Heart right ventricle (tissue), 16 donors: Measurements from ENCODE around the gene IL22RA1. TPM values are rescaled to one million over a fixed set of nuclear protein-coding genes. Genes with fewer than 3 reads are reported as not detected.

Experiments used
- ATAC-seq, 8 donors: fragments of 200-7000 bp; cut with Tn5 transposase; one replicate each; pipeline ENCODE4 v1.9.1; 2020; ENCODE audit warnings: mild to moderate bottlenecking in 8 of 8, moderate library complexity in 8 of 8, moderate number of reproducible peaks in 1 of 8
- DNase-seq, 2 donors: peaks; one replicate each; pipeline ENCODE4 v3.0.0-alpha.2; 2020
- H3K27ac ChIP-seq, 10 donors: fragments of 200-600 bp; sonication (generic) in 2 of 10; one replicate each; pipeline versions ENCODE4 v1.5.0 to v1.8.0; 2020 to 2022; ENCODE audit warnings: mild to moderate bottlenecking in 3 of 10
- H3K27me3 ChIP-seq, 7 donors: fragments of 200-600 bp; one replicate each; pipeline ENCODE4 v1.8.0; 2021 to 2022; ENCODE audit warnings: mild to moderate bottlenecking in 2 of 7
- H3K36me3 ChIP-seq, 9 donors: fragments of 200-600 bp; sonication (generic) in 1 of 9; one replicate each; pipeline versions ENCODE4 v1.5.0 to v1.8.0; 2020 to 2022; ENCODE audit warnings: mild to moderate bottlenecking in 2 of 9
- H3K4me1 ChIP-seq, 9 donors: fragments of 200-600 bp; sonication (generic) in 1 of 9; one replicate each; pipeline versions ENCODE4 v1.5.0 to v1.8.0; 2020 to 2022; ENCODE audit warnings: mild to moderate bottlenecking in 4 of 9
- H3K4me3 ChIP-seq, 10 donors: fragments of 200-600 bp; sonication (generic) in 2 of 10; one replicate each; pipeline versions ENCODE4 v1.5.0 to v1.8.0; 2020 to 2022; ENCODE audit warnings: mild to moderate bottlenecking in 7 of 10, moderate library complexity in 2 of 10
- H3K9me3 ChIP-seq, 11 donors: fragments of 200-600 bp in 10 of 11; sonication (generic) in 2 of 11; one replicate each; pipeline versions ENCODE4 v1.5.0 to v1.8.0; 2013 to 2022; ENCODE audit warnings: mild to moderate bottlenecking in 2 of 11, control low read depth in 1 of 11, moderate library complexity in 1 of 11
- WGBS, 2 donors: extraction: QIAGEN DNeasy Blood & Tissue Kit; methylation state at CpG; one replicate each; pipeline ENCODE4 v1.1.7; 2013; ENCODE audit warnings: inconsistent platforms in 1 of 2; 5-methylcytosine and 5-hydroxymethylcytosine counted together
- intact Hi-C, 10 donors: fragments of 100-400 bp; cut with DNase I; formaldehyde crosslinking; loops; one replicate each; pipeline versions ENCODE4 v1.11.1 to v1.14.2; 2022
- polyA plus RNA-seq, 2 donors: library from polyadenylated mRNA; stranded (reverse); fragments of 200-250 nt; gene quantifications; one replicate each; pipeline ENCODE4 v1.2.3, GENCODE V29; 2013
- total RNA-seq, 10 donors: library from RNA; stranded (reverse); fragmentation: NEBNext Ultra II Directional in 3 of 10; extraction: Animal tissue kit (Norgen Biotek cat#: 25700) in 3 of 10; gene quantifications; one replicate each; pipeline versions ENCODE4 v1.2.1 to v1.2.4, GENCODE V29; 2021 to 2023
- TF ChIP-seq, protein P1 (sequence below), 9 donors: fragments of 200-600 bp; sonication (generic) in 2 of 9; IDR thresholded peaks; one replicate each; pipeline versions ENCODE4 v1.5.0 to v1.8.0; 2021 to 2022; ENCODE audit warnings: antibody characterized with exemption in 9 of 9, mild to moderate bottlenecking in 5 of 9, moderate library complexity in 1 of 9
- donor health status: Arrhythmogenic right ventricular cardiomyopathy.
- donor health status: ischemic (EF 13 %, LVEDD 7.1; RV severe dilation, severe dysfunction).
- donor health status: healthy with polysubstance abuse.
- donor health status: DM: no; HTN: yes; CAD: no.
- donor health status: DM: no; HTN: no; CAD: no.
- donor health status: ischemic (EF 25% LVEDD 6.9; RV normal size, moderate dysfunction).
- donor health status: ischemic (EF 25% LVEDD 5.7; RV mildly dilated, moderate dysfunction).
- donor health status: healthy.
- donor health status: DM: yes; HTN: yes; CAD: no.
- donor health status: Ischemic cardiomyopathy.
- donor health status: ischemic (EF 35%, LVEDD 5.7; RV mildly dilated, moderate dysfunction).
- donor health status: nonischemic (EF 11% LVEDD 7.7; RV severe dilation, severe dysfunction).
- donor health status: DM: yes; HTN: yes; CAD: no.
- donor health status: PGD.
- donor health status: ischemic (EF 29% LVEDD 5.4; RV normal size, mild dysfunction).
- donor health status: nonischemic (EF 23%, LVEDD 6.1; RV moderate dilation, normal function).

The IL22RA1 gene
- total and polyA plus RNA-seq, 12 donors, result 0.07 to 1.6 (median 0.29) TPM; not detected in 1

DNA sequence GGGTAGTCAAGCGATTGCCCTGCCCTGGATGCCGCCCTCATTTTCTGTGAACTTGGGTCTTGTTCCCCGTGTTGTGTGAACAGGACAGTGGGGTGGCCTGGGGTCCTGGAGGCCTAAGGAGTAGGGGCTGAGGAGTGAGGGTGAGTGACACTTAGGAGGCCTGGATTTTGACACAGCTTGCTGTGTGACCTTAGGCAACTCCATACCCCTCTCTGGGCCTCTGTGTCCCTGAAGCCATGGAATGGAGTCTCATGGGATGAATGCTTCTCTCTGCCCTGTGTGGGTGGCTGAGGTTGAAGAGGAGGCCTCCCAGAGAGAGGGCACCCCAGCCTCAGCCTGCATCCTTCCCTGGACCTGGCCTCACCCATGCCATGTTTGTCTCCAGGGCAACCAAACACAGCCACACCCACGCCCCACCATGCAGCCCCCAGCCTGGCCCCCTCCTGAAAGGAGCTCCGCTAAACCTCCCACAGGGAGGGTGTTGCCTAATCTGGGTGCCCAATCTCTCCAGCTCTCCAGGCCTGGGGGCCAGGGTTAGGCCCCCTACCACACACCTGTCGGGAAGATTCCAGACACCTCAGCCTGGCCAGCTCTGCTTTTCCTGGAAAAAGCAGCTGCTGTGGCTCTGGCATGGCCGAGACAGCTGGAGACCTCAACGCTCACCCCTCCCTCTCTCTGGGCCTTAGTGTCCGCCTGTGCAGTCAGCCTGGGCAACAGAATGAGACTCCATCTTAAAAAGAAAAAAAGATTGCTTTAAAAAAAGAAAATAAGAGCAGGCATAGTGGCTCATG is 40.9 kb downstream of the IL22RA1 start:
- DNase-seq (no peak), ATAC-seq (peak in 4 of 8 donors; percentile 2 to 6 (median 4))
- Histone ChIP-seq H3K4me1 (peaks cover 0 to 63% (median 25%) of the 10 kb centered on the region in 9 donors), H3K27me3 (no peaks in the 10 kb centered on the region), H3K9me3 (no peaks in the 10 kb centered on the region), H3K4me3 (no peak overlapping the region), H3K36me3 (peaks cover 0 to 39% (median 0%) of the 10 kb centered on the region in 9 donors), H3K27ac (peak overlapping the region in 9 of 10 donors; percentile 3 to 80 (median 66))
- TF ChIP-seq, protein P1, sequence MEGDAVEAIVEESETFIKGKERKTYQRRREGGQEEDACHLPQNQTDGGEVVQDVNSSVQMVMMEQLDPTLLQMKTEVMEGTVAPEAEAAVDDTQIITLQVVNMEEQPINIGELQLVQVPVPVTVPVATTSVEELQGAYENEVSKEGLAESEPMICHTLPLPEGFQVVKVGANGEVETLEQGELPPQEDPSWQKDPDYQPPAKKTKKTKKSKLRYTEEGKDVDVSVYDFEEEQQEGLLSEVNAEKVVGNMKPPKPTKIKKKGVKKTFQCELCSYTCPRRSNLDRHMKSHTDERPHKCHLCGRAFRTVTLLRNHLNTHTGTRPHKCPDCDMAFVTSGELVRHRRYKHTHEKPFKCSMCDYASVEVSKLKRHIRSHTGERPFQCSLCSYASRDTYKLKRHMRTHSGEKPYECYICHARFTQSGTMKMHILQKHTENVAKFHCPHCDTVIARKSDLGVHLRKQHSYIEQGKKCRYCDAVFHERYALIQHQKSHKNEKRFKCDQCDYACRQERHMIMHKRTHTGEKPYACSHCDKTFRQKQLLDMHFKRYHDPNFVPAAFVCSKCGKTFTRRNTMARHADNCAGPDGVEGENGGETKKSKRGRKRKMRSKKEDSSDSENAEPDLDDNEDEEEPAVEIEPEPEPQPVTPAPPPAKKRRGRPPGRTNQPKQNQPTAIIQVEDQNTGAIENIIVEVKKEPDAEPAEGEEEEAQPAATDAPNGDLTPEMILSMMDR (IDR thresholded peaks at IDR 0.05), result no peak
- intact Hi-C loops, result no loop called here
- WGBS, 2 donors, result 50 to 62% methylated on average over 9 of the region's 9 CpGs

DNA sequence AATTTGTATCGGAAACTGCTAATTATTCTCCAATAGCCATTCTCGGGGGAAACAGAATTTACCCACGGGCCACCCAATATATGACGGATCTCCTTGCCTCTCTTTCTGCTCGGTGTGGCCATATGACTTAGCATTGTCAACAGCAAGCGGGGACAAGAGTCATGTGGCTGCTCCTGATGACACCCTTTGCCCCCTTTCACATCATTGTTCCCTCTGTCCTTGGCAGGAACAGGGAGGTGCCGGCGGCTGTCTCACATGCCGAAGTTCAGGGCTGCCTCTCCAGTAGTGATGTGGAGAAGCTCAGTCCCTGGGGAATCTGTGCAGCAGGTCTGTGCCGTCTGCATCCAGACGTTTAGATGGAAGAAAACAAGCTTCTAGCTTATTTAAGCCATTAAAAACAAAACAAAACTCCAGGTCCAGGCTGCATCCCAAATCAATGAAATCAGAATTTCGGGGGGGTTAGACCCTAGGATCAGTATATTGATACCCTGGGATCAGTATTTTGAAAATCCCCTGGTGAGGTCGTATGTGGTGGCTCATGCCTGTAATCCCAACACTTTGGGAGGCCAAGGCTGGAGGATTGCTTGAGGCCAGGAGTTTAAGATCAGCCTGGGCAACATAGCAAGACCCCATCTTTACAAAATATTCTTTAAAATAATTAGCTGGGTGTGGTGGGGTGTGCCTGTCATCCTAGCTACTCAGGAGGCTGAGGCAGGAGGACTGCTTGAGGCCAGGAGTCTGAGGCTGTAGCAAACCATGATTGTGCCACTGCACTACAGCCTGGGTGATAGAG is 41.8 kb downstream of the IL22RA1 start:
- ATAC-seq (no peak), DNase-seq (no peak)
- peaks cover 0 to 31% (median 0%) of the 10 kb centered on the region in 9 donors for H3K36me3 ChIP-seq
- H3K4me3 ChIP-seq, result no peak overlapping the region
- H3K27ac ChIP-seq, result peak overlapping the region in 8 of 10 donors; percentile 35 to 80 (median 66)
- TF ChIP-seq, protein P1 (IDR thresholded peaks at IDR 0.05), result no peak
- H3K4me1 ChIP-seq, result peaks cover 0 to 68% (median 27%) of the 10 kb centered on the region in 9 donors
- no peaks in the 10 kb centered on the region for H3K27me3 ChIP-seq
- H3K9me3 ChIP-seq, result no peaks in the 10 kb centered on the region
- intact Hi-C loops, result no loop called here
- 56 to 61% methylated on average over 13 of the region's 13 CpGs for WGBS, 2 donors

DNA sequence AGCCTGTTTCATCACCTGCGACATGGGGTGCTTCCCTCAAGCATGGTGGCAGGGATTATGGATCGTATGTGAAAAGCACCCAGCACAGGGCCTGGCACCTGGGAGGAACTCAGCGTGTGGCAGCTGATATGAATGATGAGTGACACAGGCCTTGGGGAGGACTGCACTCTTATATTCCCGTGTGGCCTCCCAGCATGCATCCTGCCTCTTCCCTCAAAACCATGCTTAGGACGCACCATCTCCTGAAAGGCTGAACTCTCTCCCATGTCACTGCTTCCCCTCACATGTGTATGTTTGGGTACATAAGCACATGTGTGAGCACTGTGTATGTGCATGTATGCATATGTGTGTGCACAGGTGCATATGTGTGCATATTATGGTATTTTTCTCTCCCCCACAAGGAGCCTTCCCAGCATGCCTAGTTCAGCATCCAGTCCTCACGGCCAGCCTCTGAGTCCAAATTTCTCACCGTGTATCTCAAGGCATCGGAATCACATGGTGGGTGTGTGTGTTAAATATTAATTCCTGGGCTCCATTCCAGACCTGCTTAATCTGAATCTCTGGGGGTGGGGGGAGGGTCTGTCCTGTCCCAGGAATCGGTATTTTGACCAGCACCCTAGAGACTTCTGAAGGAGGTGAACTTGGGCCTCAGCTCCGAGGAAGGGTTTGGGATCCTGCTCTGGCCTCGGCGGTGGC is 43.8 kb downstream of the IL22RA1 start:
- Histone ChIP-seq H3K4me3 (no peak overlapping the region), H3K4me1 (peaks cover 0 to 80% (median 38%) of the 10 kb centered on the region in 9 donors), H3K27me3 (no peaks in the 10 kb centered on the region), H3K9me3 (no peaks in the 10 kb centered on the region), H3K27ac (peak overlapping the region in 9 of 10 donors; percentile 26 to 90 (median 66)), H3K36me3 (peaks cover 0 to 24% (median 0%) of the 10 kb centered on the region in 9 donors)
- ATAC-seq, result no peak
- no peak for DNase-seq
- TF ChIP-seq, protein P1 (IDR thresholded peaks at IDR 0.05), result no peak
- 44 to 49% methylated on average over 12 of the region's 12 CpGs for WGBS, 2 donors
- intact Hi-C loops, result no loop called here

DNA sequence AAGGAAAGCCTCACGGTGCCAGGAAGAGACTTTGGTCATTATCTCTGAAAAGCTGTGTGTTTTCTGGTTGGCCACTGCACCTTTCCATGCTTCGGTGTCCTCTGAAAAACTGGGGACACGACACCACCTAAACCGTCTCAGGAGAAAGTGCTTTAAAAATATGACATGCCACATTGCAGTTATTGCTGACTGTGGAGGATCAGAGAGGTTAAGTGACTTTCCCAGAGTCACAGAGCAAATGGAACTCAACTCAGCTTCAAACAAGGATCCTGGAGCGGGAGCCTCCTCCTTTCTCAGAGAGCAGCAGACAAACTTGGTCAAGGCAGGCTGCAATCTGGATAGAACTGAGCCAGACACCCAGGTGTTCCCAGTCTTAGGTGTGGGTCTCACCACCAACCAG is 44.8 kb downstream of the IL22RA1 start:
- Histone ChIP-seq H3K9me3 (no peaks in the 10 kb centered on the region), H3K27me3 (no peaks in the 10 kb centered on the region), H3K36me3 (peaks cover 0 to 29% (median 0%) of the 10 kb centered on the region in 9 donors), H3K27ac (peak overlapping the region in 9 of 10 donors; percentile 34 to 90 (median 68)), H3K4me1 (peaks cover 0 to 70% (median 31%) of the 10 kb centered on the region in 9 donors), H3K4me3 (no peak overlapping the region)
- TF ChIP-seq, protein P1 (IDR thresholded peaks at IDR 0.05), result no peak
- ATAC-seq (no peak), DNase-seq (no peak)
- WGBS, 2 donors, result 86 to 92% methylated on average over 5 of the region's 5 CpGs
- intact Hi-C loops, result no loop called here
